Left ventricle myocardium inferior (tissue), 1 donor: ENCODE results near the gene SAV1. TPM values are rescaled to one million over a fixed set of nuclear protein-coding genes. Genes with fewer than 3 reads are reported as not detected.

ENCODE experiments used
- DNase-seq: peaks from one replicate; pipeline ENCODE4 v3.0.0-alpha.2; 2020
- H3K27ac ChIP-seq: fragments of 200-600 bp; replicated peaks from 2 replicates; pipeline ENCODE4 v1.8.0; 2021
- H3K27me3 ChIP-seq: fragments of 200-600 bp; 2 replicates; pipeline ENCODE4 v1.8.0; 2021; ENCODE audit warnings: low read depth
- H3K36me3 ChIP-seq: fragments of 200-600 bp; 2 replicates; pipeline ENCODE4 v1.8.0; 2021
- H3K4me1 ChIP-seq: fragments of 200-600 bp; 2 replicates; pipeline ENCODE4 v1.8.0; 2021
- H3K4me3 ChIP-seq: fragments of 200-600 bp; 2 replicates; pipeline ENCODE4 v1.8.0; 2021; ENCODE audit warnings: mild to moderate bottlenecking, moderate library complexity
- H3K9me3 ChIP-seq: fragments of 200-600 bp; replicated peaks from 2 replicates; pipeline ENCODE4 v1.8.0; 2021
- intact Hi-C: fragments of 100-400 bp; cut with micrococcal nuclease; formaldehyde crosslinking; loops from one replicate; pipeline ENCODE4 v1.11.0; 2022
- total RNA-seq: library from RNA; stranded (reverse); fragmentation: NEBNext Ultra II Directional; extraction: Animal tissue kit (Norgen Biotek cat#: 25700); gene quantifications from one replicate; pipeline ENCODE4 v1.2.1, GENCODE V29; 2021
- TF ChIP-seq, protein P1 (sequence below): fragments of 200-600 bp; IDR thresholded peaks from 2 replicates; pipeline ENCODE4 v1.8.0; 2021; ENCODE audit warnings: antibody characterized with exemption, mild to moderate bottlenecking, borderline replicate concordance
- donor health status: DM: no; HTN: yes; CAD: no; lungs with severe emphysema.

The SAV1 gene
- total RNA-seq, 1 donor from 2014 or later: 29.5 TPM

- no peak for DNase-seq
- Histone ChIP-seq H3K36me3 (no peaks in the 10 kb centered on the region), H3K9me3 (no peaks in the 10 kb centered on the region), H3K4me3 (peak overlapping the region; percentile 5), H3K27ac (peak overlapping the region; percentile 48), H3K27me3 (no peaks in the 10 kb centered on the region), H3K4me1 (peaks cover 25% of the 10 kb centered on the region)
- intact Hi-C loops: no loop called here
- TF ChIP-seq, protein P1, sequence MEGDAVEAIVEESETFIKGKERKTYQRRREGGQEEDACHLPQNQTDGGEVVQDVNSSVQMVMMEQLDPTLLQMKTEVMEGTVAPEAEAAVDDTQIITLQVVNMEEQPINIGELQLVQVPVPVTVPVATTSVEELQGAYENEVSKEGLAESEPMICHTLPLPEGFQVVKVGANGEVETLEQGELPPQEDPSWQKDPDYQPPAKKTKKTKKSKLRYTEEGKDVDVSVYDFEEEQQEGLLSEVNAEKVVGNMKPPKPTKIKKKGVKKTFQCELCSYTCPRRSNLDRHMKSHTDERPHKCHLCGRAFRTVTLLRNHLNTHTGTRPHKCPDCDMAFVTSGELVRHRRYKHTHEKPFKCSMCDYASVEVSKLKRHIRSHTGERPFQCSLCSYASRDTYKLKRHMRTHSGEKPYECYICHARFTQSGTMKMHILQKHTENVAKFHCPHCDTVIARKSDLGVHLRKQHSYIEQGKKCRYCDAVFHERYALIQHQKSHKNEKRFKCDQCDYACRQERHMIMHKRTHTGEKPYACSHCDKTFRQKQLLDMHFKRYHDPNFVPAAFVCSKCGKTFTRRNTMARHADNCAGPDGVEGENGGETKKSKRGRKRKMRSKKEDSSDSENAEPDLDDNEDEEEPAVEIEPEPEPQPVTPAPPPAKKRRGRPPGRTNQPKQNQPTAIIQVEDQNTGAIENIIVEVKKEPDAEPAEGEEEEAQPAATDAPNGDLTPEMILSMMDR: no peak
Observed at GRCh38 chr14:50677527-50678063, 9.5 kb upstream of the SAV1 start.

- peaks cover 25% of the 10 kb centered on the region for H3K4me1 ChIP-seq
- H3K27me3 ChIP-seq: no peaks in the 10 kb centered on the region
- intact Hi-C loops: no loop called here
- peak overlapping the region; percentile 5 for H3K4me3 ChIP-seq
- no peak for DNase-seq
- H3K27ac ChIP-seq: peak overlapping the region; percentile 48
- TF ChIP-seq, protein P1: no peak
- H3K9me3 ChIP-seq: no peaks in the 10 kb centered on the region
- H3K36me3 ChIP-seq: no peaks in the 10 kb centered on the region
Observed at GRCh38 chr14:50676814-50677516, 8.9 kb upstream of the SAV1 start.

GRCh38 chr14:50675597-50675996 is 7.5 kb upstream of the SAV1 start:
- DNase-seq: no peak
- TF ChIP-seq, protein P1: no peak
- no peaks in the 10 kb centered on the region for H3K27me3 ChIP-seq
- H3K9me3 ChIP-seq: no peaks in the 10 kb centered on the region
- H3K27ac ChIP-seq: no peak overlapping the region
- no peak overlapping the region for H3K4me3 ChIP-seq
- H3K4me1 ChIP-seq: peaks cover 25% of the 10 kb centered on the region
- H3K36me3 ChIP-seq: no peaks in the 10 kb centered on the region
- intact Hi-C loops: no loop called here

- intact Hi-C loops: no loop called here
- Histone ChIP-seq H3K4me1 (peaks cover 42% of the 10 kb centered on the region), H3K27ac (no peak overlapping the region), H3K27me3 (no peaks in the 10 kb centered on the region), H3K9me3 (no peaks in the 10 kb centered on the region), H3K36me3 (no peaks in the 10 kb centered on the region), H3K4me3 (no peak overlapping the region)
- no peak for DNase-seq
- TF ChIP-seq, protein P1: no peak
Observed at GRCh38 chr14:50670866-50671256, 2.8 kb upstream of the SAV1 start.

DNA sequence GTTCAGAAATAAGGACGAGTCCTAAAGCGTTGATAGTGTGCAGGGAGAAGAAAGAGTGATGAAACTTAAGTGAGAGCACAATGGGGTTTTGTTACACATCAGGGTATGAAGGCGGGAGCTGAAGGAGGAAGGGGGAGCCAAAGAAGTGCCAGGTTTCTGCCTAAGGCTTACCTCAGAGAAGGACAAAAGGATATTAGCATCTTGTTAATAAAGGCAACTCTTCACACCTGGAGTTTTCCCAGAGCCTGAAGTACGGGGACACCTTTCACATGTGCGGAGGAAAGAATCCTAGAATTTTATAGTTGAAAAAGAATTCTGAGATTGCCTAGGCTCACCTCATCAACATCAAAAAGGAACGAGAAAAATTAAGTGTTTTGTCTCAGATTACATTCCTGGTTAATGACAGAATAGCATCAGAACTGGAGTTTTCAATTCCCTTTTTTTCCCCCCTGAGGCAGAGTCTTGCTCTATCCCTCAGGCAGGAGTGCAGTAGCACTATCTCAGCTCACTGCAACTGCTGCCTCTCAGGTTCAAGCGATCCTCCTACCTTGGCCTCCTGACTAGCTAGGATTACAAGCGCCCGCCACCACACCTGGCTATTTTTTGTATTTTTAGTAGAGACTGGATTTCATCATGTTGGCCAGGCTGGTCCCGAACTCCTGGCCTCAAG is 2.2 kb upstream of the SAV1 start:
- no peaks in the 10 kb centered on the region for H3K36me3 ChIP-seq
- intact Hi-C loops: no loop called here
- no peaks in the 10 kb centered on the region for H3K27me3 ChIP-seq
- H3K4me3 ChIP-seq: no peak overlapping the region
- DNase-seq: no peak
- H3K27ac ChIP-seq: no peak overlapping the region
- no peaks in the 10 kb centered on the region for H3K9me3 ChIP-seq
- TF ChIP-seq, protein P1: no peak
- H3K4me1 ChIP-seq: peaks cover 48% of the 10 kb centered on the region
